DND-41 (cell line): ENCODE measurements around the gene B4GALT4.

Experiments
- ATAC-seq: fragments of 200-7000 bp; cut with Tn5 transposase; 3 replicates; pipeline ENCODE4 v1.9.1; 2021; ENCODE audit warnings: low read depth; ENCODE audit not compliant: insufficient read depth
- DNase-seq: peaks from one replicate; pipeline ENCODE4 v3.0.0-alpha.2; 2020
- H2AFZ ChIP-seq: 2 replicates; pipeline ENCODE4 v1.6.0; 2012; ENCODE audit warnings: low read depth, low read length
- H3K27ac ChIP-seq: 2 replicates; pipeline ENCODE4 v1.5.1; 2012; ENCODE audit warnings: low read length, inconsistent platforms
- H3K27me3 ChIP-seq: fragments of 200-600 bp; sonication (generic); 2 replicates; pipeline ENCODE4 v1.6.0; 2012; ENCODE audit warnings: low read length, mild to moderate bottlenecking, inconsistent platforms; ENCODE audit not compliant: insufficient read depth, poor library complexity
- H3K36me3 ChIP-seq: 2 replicates; pipeline ENCODE4 v1.5.1; 2012; ENCODE audit warnings: low read length, inconsistent platforms; ENCODE audit not compliant: insufficient read depth
- H3K4me1 ChIP-seq: 2 replicates; pipeline ENCODE4 v1.5.1; 2012; ENCODE audit warnings: mild to moderate bottlenecking, low read length; ENCODE audit not compliant: insufficient read depth
- H3K4me2 ChIP-seq: 2 replicates; pipeline ENCODE4 v1.6.0; 2012; ENCODE audit warnings: mild to moderate bottlenecking, moderate library complexity, low read length, inconsistent platforms; ENCODE audit not compliant: insufficient read depth
- H3K4me3 ChIP-seq, 2 experiments: fragments of 200-600 bp in 1 of 2; shearing (Covaris generic) in 1 of 2; 2 replicates each; pipeline ENCODE4 v1.5.1; 2012 to 2016; ENCODE audit warnings: inconsistent platforms in 2 of 2, low read length in 2 of 2, mild to moderate bottlenecking in 2 of 2, low read depth in 1 of 2, moderate library complexity in 1 of 2
- H3K79me2 ChIP-seq: 2 replicates; pipeline ENCODE4 v1.6.0; 2012; ENCODE audit warnings: low read length, inconsistent platforms; ENCODE audit not compliant: insufficient read depth
- H3K9ac ChIP-seq: 2 replicates; pipeline ENCODE4 v1.6.0; 2012; ENCODE audit warnings: low read depth, mild to moderate bottlenecking, inconsistent platforms, low read length, moderate library complexity
- H3K9me3 ChIP-seq: 2 replicates; pipeline ENCODE4 v1.5.1; 2012; ENCODE audit warnings: low read length, moderate library complexity, mild to moderate bottlenecking, inconsistent platforms; ENCODE audit not compliant: insufficient read depth, severe bottlenecking
- H4K20me1 ChIP-seq: 2 replicates; pipeline ENCODE4 v1.6.0; 2012; ENCODE audit warnings: low read length; ENCODE audit not compliant: insufficient read depth
- EZH2 ChIP-seq: IDR thresholded peaks from 3 replicates; pipeline ENCODE4 v1.6.1; 2012; ENCODE audit warnings: borderline replicate concordance, low read depth, mild to moderate bottlenecking, moderate library complexity, low read length, inconsistent platforms; ENCODE audit not compliant: severe bottlenecking
- TF ChIP-seq, protein P1 (sequence below): IDR thresholded peaks from 2 replicates; pipeline ENCODE4 v1.5.1; 2012; ENCODE audit warnings: borderline replicate concordance, low read length, moderate library complexity, mild to moderate bottlenecking; ENCODE audit not compliant: poor library complexity, severe bottlenecking; ENCODE audit errors: extremely low read depth

B4GALT4 gene

GRCh38 chr3:119235151-119235550, 5.5 kb downstream of the B4GALT4 start:
- Histone ChIP-seq H3K36me3 (peaks cover 38% of the 10 kb centered on the region), H4K20me1 (no peaks in the 10 kb centered on the region), H3K4me3 (no peak overlapping the region), H3K9ac (no peak overlapping the region), H3K9me3 (no peaks in the 10 kb centered on the region), H3K4me2 (no peak overlapping the region), H3K79me2 (peaks cover 12% of the 10 kb centered on the region), H2AFZ (no peak overlapping the region), H3K4me1 (peaks cover 21% of the 10 kb centered on the region), H3K27ac (no peak overlapping the region), H3K27me3 (no peaks in the 10 kb centered on the region)
- ATAC-seq (no peak), DNase-seq (no peak)
- TF ChIP-seq EZH2, result no peak
- TF ChIP-seq, protein P1, sequence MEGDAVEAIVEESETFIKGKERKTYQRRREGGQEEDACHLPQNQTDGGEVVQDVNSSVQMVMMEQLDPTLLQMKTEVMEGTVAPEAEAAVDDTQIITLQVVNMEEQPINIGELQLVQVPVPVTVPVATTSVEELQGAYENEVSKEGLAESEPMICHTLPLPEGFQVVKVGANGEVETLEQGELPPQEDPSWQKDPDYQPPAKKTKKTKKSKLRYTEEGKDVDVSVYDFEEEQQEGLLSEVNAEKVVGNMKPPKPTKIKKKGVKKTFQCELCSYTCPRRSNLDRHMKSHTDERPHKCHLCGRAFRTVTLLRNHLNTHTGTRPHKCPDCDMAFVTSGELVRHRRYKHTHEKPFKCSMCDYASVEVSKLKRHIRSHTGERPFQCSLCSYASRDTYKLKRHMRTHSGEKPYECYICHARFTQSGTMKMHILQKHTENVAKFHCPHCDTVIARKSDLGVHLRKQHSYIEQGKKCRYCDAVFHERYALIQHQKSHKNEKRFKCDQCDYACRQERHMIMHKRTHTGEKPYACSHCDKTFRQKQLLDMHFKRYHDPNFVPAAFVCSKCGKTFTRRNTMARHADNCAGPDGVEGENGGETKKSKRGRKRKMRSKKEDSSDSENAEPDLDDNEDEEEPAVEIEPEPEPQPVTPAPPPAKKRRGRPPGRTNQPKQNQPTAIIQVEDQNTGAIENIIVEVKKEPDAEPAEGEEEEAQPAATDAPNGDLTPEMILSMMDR, result no peak

DNA sequence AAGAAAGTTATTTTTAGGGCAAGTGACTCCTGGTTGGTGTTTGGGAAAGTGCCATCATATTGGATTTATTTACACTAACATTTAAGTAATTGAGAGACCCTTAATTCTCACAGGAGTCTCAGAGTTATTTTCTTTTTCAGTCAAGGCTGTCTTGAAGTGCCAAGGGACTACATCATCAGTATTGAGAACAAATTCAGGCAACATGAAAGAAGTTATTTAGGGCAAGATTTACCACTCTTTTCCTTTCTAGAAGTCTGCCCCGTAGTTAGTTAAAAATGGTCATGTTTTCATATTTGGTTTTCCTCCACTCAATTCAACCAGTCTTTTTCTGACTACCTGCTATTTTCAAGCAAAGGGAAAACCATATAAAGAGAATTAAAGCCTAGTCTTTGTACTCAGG, 6.1 kb downstream of the B4GALT4 start:
- H3K27me3 ChIP-seq, result no peaks in the 10 kb centered on the region
- no peaks in the 10 kb centered on the region for H3K9me3 ChIP-seq
- no peak overlapping the region for H3K4me2 ChIP-seq
- H2AFZ ChIP-seq, result no peak overlapping the region
- TF ChIP-seq EZH2, result no peak
- TF ChIP-seq, protein P1, result no peak
- ATAC-seq (no peak), DNase-seq (no peak)
- H3K36me3 ChIP-seq, result peaks cover 43% of the 10 kb centered on the region
- H4K20me1 ChIP-seq, result no peaks in the 10 kb centered on the region
- H3K27ac ChIP-seq, result no peak overlapping the region
- H3K4me3 ChIP-seq, result no peak overlapping the region
- H3K4me1 ChIP-seq, result peaks cover 16% of the 10 kb centered on the region
- peaks cover 7% of the 10 kb centered on the region for H3K79me2 ChIP-seq
- no peak overlapping the region for H3K9ac ChIP-seq

DNA sequence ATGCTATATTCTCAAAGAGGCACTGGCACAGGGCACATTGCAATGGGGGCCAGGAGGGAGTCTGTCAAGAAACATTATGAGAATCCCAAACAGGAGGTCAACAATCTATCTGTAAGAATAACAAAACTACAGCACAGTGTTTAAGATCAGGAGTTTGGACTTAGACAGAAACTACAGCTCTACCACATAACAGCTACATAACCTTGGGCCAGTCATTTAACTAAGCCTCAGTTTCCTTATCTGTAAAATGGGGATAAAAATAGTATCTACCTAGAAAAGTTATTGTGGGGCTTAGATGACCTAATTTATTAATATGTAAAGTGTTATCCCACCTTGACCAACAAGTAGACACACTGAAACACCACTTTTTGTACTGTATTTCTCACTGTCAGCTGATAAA, 9.9 kb downstream of the B4GALT4 start:
- Histone ChIP-seq H3K4me1 (no peaks in the 10 kb centered on the region), H3K79me2 (no peaks in the 10 kb centered on the region), H3K27me3 (no peaks in the 10 kb centered on the region), H4K20me1 (no peaks in the 10 kb centered on the region), H3K9me3 (no peaks in the 10 kb centered on the region), H3K4me3 (no peak overlapping the region), H3K4me2 (no peak overlapping the region), H2AFZ (no peak overlapping the region), H3K9ac (no peak overlapping the region), H3K27ac (no peak overlapping the region), H3K36me3 (peaks cover 64% of the 10 kb centered on the region)
- no peak for ATAC-seq
- TF ChIP-seq, protein P1, result no peak
- TF ChIP-seq EZH2, result no peak
- DNase-seq, result no peak

DNA sequence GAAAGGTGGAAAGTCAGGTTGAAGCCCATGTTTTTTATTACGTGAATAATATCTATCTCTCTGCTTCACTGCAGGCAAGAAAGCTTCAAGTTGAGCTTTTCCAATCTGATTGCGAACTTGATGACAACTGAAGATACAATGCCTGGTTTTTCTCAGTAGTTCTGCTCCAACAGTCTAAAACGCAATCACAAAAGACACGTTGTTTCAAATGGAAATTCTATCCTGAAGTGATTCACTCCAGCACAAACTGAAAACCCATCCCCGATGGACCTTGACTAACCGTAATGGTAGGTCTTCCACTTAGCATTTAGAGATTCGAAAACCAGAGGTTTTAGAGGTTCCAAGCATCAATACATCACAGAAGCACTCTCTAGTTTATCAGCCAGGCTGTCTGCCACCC, 10.6 kb downstream of the B4GALT4 start:
- ATAC-seq (no peak), DNase-seq (no peak)
- no peaks in the 10 kb centered on the region for H3K79me2 ChIP-seq
- no peaks in the 10 kb centered on the region for H4K20me1 ChIP-seq
- no peak overlapping the region for H3K4me3 ChIP-seq
- no peak overlapping the region for H3K9ac ChIP-seq
- no peak for TF ChIP-seq EZH2
- TF ChIP-seq, protein P1, result no peak
- no peaks in the 10 kb centered on the region for H3K4me1 ChIP-seq
- H3K4me2 ChIP-seq, result no peak overlapping the region
- H2AFZ ChIP-seq, result no peak overlapping the region
- no peaks in the 10 kb centered on the region for H3K27me3 ChIP-seq
- H3K36me3 ChIP-seq, result peaks cover 58% of the 10 kb centered on the region
- no peak overlapping the region for H3K27ac ChIP-seq
- no peaks in the 10 kb centered on the region for H3K9me3 ChIP-seq
